Measurements from ENCODE around the gene CHMP2A.

CHMP2A gene

GRCh38 chr19:58538257-58539168 lies 16.4 kb downstream of the CHMP2A start:
- H3K4me3 ChIP-seq (ENCODE audit: low read depth, low read length) = no peak overlapping the region
- TF ChIP-seq CTCF (IDR thresholded peaks at IDR 0.05; ENCODE audit: low read depth, low read length) = no peak
- DNase-seq = no peak

GRCh38 chr19:58536852-58537798 lies 17.8 kb downstream of the CHMP2A start:
- Histone ChIP-seq H3K36me3 (no peaks in the 10 kb centered on the region), H3K27me3 (peaks cover 1% of the 10 kb centered on the region), H3K9me3 (no peaks in the 10 kb centered on the region), H3K4me3 (ENCODE audit: low read depth, low read length) (no peak overlapping the region), H3K4me1 (no peaks in the 10 kb centered on the region)
- no peak for TF ChIP-seq CTCF (IDR thresholded peaks at IDR 0.05; ENCODE audit: low read depth, low read length)
- DNase-seq = no peak

More at GRCh38 chr19:58538257-58539168, 16.4 kb downstream of the CHMP2A start:
- Histone ChIP-seq H3K9me3 (no peaks in the 10 kb centered on the region), H3K36me3 (no peaks in the 10 kb centered on the region), H3K4me1 (no peaks in the 10 kb centered on the region), H3K27me3 (no peaks in the 10 kb centered on the region; the same call in 1 of the 2 replicates)

- no peak for TF ChIP-seq CTCF (IDR thresholded peaks at IDR 0.05; ENCODE audit: low read depth, low read length)
- H3K9me3 ChIP-seq = no peaks in the 10 kb centered on the region
- H3K36me3 ChIP-seq = no peaks in the 10 kb centered on the region
- peaks cover 12% of the 10 kb centered on the region for H3K27me3 ChIP-seq
- no peaks in the 10 kb centered on the region for H3K4me1 ChIP-seq
- no peak overlapping the region for H3K4me3 ChIP-seq (ENCODE audit: low read depth, low read length)
- DNase-seq = no peak
These were observed 19.0 kb downstream of the CHMP2A start for GRCh38 chr19:58535857-58536256.

- H3K27me3 ChIP-seq = peaks cover 23% of the 10 kb centered on the region
- no peaks in the 10 kb centered on the region for H3K9me3 ChIP-seq
- H3K36me3 ChIP-seq = no peaks in the 10 kb centered on the region
- H3K4me3 ChIP-seq (ENCODE audit: low read depth, low read length) = no peak overlapping the region
- H3K4me1 ChIP-seq = no peaks in the 10 kb centered on the region
- DNase-seq = no peak
- no peak for TF ChIP-seq CTCF (IDR thresholded peaks at IDR 0.05; ENCODE audit: low read depth, low read length)
These were observed 23.7 kb downstream of the CHMP2A start for GRCh38 chr19:58531034-58531840.

- Histone ChIP-seq H3K9me3 (no peaks in the 10 kb centered on the region), H3K36me3 (no peaks in the 10 kb centered on the region), H3K4me3 (ENCODE audit: low read depth, low read length) (no peak overlapping the region), H3K27me3 (peaks cover 23% of the 10 kb centered on the region), H3K4me1 (no peaks in the 10 kb centered on the region)
- DNase-seq = no peak
- no peak for TF ChIP-seq CTCF (IDR thresholded peaks at IDR 0.05; ENCODE audit: low read depth, low read length)
These were observed 25.5 kb downstream of the CHMP2A start for GRCh38 chr19:58529405-58529804.
